Mucosa of descending colon (tissue), 3 donors: Measurements from ENCODE around the gene ZFAND6. TPM values are rescaled to one million over a fixed set of nuclear protein-coding genes. Genes with fewer than 3 reads are reported as not detected.

ENCODE experiments used
- ATAC-seq: fragments of 200-7000 bp; cut with Tn5 transposase; one replicate; pipeline ENCODE4 v1.9.1; 2020; ENCODE audit warnings: mild to moderate bottlenecking, moderate library complexity
- DNase-seq, 3 donors: peaks; one replicate each; pipeline ENCODE4 v3.0.0-alpha.2; 2020
- H3K36me3 ChIP-seq: fragments of 200-600 bp; one replicate; pipeline ENCODE4 v1.8.0; 2021; ENCODE audit warnings: low read depth, mild to moderate bottlenecking
- H3K4me1 ChIP-seq: fragments of 200-600 bp; one replicate; pipeline ENCODE4 v1.8.0; 2021; ENCODE audit warnings: low read depth, mild to moderate bottlenecking
- H3K4me3 ChIP-seq: fragments of 200-600 bp; one replicate; pipeline ENCODE4 v1.8.0; 2021; ENCODE audit warnings: mild to moderate bottlenecking
- H3K9me3 ChIP-seq: fragments of 200-600 bp; one replicate; pipeline ENCODE4 v1.8.0; 2021; ENCODE audit warnings: mild to moderate bottlenecking
- CTCF ChIP-seq: fragments of 200-600 bp; IDR thresholded peaks from one replicate; pipeline ENCODE4 v1.8.0; 2022; ENCODE audit warnings: antibody characterized with exemption, mild to moderate bottlenecking
- intact Hi-C, 2 donors: fragments of 100-400 bp; cut with DNase I in 1 of 2; cut with micrococcal nuclease in 1 of 2; formaldehyde crosslinking; loops; one replicate each; pipeline versions ENCODE4 v1.11.0 to v1.11.1; 2022; cut with DNase I, micrococcal nuclease
- total RNA-seq, 3 donors: library from RNA; stranded (reverse); fragmentation: NEBNext Ultra II Directional in 2 of 3; extraction: Animal tissue kit (Norgen Biotek cat#: 25700) in 2 of 3; gene quantifications; one replicate each; pipeline versions ENCODE4 v1.2.1 to v1.2.4, GENCODE V29; 2021 to 2023
- donor health status: DM: no; HTN: no; CAD: no; lungs with moderate emphysema.
- donor health status: DM: no; HTN: no; CAD: no.
- donor health status: DM: no; HTN: yes; CAD: no.

Gene ZFAND6
- total RNA-seq, 3 donors from 2014 or later: 73.0 to 83.3 (median 76.5) TPM

GRCh38 chr15:80068578-80068977 lies 9.1 kb downstream of the ZFAND6 start:
- ATAC-seq (no peak), DNase-seq (no peak)
- Histone ChIP-seq H3K9me3 (no peaks in the 10 kb centered on the region), H3K4me1 (peaks cover 31% of the 10 kb centered on the region), H3K4me3 (no peak overlapping the region), H3K36me3 (no peaks in the 10 kb centered on the region)
- intact Hi-C loops: no loop called here
- TF ChIP-seq CTCF: no peak

DNA sequence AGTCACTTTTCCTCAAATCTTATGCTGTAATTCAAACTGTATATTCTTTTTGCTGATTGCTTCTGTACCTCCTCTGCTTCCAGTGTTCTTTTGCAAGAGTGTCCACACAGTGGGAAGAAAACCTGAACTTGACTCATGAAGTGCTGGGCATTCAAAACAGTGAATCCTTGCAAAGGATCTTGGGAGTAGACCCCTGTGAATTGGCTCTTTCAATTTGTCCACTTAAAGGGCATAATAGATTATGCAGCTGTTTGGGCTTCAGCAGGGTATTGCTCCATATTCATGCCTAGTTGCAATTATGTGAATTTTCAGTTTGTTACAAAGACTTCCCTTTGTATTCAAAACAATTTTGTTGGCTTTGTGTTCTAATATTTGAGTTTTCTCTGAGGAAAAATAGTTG lies 11.4 kb downstream of the ZFAND6 start:
- Histone ChIP-seq H3K9me3 (no peaks in the 10 kb centered on the region), H3K36me3 (no peaks in the 10 kb centered on the region), H3K4me1 (peaks cover 38% of the 10 kb centered on the region), H3K4me3 (no peak overlapping the region)
- no peak for TF ChIP-seq CTCF
- intact Hi-C loops: loop anchor here in 1 of 2 donors (10.0 kb wide), 1 partner anchor 74 kb away; no protein-coding TSS in a partner anchor
- no peak for DNase-seq
- ATAC-seq: no peak

DNA sequence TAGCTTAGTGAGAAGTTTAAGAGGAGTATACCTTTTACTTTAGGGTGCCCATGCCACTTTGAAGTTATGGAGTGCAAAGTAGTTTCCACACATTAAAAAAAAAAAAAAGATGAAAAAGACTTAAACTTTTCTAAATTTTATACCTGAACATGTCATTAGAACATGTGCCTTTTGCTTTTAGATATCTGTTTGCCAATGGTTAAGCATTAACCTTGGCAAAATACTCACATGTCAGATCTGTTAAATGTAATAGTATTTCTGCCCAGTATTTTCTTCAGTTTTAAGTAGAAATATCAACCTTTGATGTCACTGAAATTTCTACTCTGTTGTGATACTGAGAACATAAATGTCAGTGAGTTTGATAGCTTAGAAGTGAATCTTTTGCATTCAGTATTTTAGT lies 12.2 kb downstream of the ZFAND6 start:
- DNase-seq (no peak), ATAC-seq (no peak)
- H3K4me1 ChIP-seq: peaks cover 46% of the 10 kb centered on the region
- H3K36me3 ChIP-seq: no peaks in the 10 kb centered on the region
- intact Hi-C loops: loop anchor here in 1 of 2 donors (10.0 kb wide), 1 partner anchor 73 kb away; no protein-coding TSS in a partner anchor
- no peaks in the 10 kb centered on the region for H3K9me3 ChIP-seq
- no peak overlapping the region for H3K4me3 ChIP-seq
- TF ChIP-seq CTCF: no peak

- TF ChIP-seq CTCF: no peak
- no peaks in the 10 kb centered on the region for H3K36me3 ChIP-seq
- DNase-seq (peak in 1 of 3 donors; percentile 60), ATAC-seq (peak; percentile 94)
- peaks cover 49% of the 10 kb centered on the region for H3K4me1 ChIP-seq
- H3K9me3 ChIP-seq: no peaks in the 10 kb centered on the region
- intact Hi-C loops: loop anchor here in 1 of 2 donors (10.0 kb wide), 1 partner anchor 72 kb away; no protein-coding TSS in a partner anchor
- H3K4me3 ChIP-seq: no peak overlapping the region
Observed at GRCh38 chr15:80072285-80072994, 13.0 kb downstream of the ZFAND6 start.

- no peaks in the 10 kb centered on the region for H3K9me3 ChIP-seq
- ATAC-seq: no peak
- TF ChIP-seq CTCF: no peak
- no peak for DNase-seq
- H3K4me1 ChIP-seq: peaks cover 54% of the 10 kb centered on the region
- no peaks in the 10 kb centered on the region for H3K36me3 ChIP-seq
- H3K4me3 ChIP-seq: no peak overlapping the region
- intact Hi-C loops: loop anchor here in 1 of 2 donors (10.0 kb wide), 1 partner anchor 72 kb away; no protein-coding TSS in a partner anchor
Observed at GRCh38 chr15:80073197-80073596, 13.7 kb downstream of the ZFAND6 start.
